Activated CD4-positive, alpha-beta T cell treated with anti-CD3 and anti-CD28 coated beads, Interleukin-2, Interleukin-6, amounts not matched to agents 100 ng/mL and 50 ng/mL, durations not matched to agents 16 hours and 8 hours (primary cell): ENCODE results near the gene LMNA.
"Not testable (repeated sequence)": the region's sequence is repeated elsewhere in the genome, so short reads cannot be mapped to it uniquely, and the experiment has no call there.

ENCODE experiments used
- DNase-seq: peaks from one replicate; pipeline ENCODE4 v3.0.0-alpha.2; 2020

The LMNA gene

DNA sequence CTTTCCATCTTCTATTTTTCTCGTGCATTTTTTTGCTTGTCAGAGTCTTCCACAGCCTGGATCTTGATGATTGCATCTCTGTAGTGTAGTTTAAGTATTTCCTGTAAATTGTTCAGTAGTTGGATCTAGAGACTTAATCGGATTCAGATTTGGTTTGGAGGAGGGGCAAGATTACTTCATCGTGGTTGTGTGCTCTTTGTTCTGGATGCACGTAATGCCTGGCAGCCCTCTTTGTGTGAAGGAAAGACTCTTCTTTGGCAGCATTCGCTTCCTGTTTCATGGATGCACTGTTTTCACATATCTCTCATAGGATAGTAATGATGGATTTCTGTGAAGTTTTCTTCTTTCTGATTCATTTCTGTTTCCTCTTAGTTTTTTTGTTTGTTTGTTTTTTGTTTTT lies 53.0 kb downstream of the LMNA start:
- no peak for DNase-seq

DNA sequence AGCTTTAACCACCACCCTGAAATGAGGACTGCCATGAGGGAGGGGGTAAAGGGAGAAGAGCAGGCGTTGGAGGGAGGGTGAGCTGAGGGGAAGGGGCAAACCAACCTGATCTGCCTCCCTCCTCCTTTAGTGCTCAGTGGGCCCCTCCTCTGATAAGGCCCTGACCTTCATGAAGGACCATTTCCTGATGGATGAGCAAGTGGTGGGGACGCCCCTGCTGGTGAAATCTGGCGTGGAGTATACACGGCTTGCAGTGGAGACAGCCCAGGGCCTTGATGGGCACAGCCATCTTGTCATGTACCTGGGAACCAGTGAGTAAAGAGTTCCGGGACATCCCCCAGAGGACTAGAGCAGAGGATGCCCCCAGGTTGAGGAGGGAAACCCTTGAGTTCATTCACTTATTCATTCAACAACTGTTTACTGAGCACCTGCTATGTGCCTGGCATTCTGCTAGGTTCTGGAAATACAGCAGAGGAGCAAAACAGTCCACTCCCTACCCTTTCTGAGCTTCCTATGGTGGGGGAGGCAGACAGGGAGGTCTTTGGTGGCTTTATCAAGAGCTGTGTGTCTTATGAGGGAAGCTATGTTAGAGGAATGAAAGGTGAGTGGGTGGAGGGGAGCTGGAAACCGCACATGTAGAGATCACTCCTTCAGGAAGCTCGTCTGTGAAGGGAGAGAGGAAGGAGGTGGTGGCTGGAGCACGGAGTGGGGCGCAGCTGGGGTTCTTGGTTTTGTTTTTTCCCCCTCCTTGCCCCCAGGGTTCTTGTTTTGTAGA lies 58.4 kb downstream of the LMNA start:
- no peak for DNase-seq

DNA sequence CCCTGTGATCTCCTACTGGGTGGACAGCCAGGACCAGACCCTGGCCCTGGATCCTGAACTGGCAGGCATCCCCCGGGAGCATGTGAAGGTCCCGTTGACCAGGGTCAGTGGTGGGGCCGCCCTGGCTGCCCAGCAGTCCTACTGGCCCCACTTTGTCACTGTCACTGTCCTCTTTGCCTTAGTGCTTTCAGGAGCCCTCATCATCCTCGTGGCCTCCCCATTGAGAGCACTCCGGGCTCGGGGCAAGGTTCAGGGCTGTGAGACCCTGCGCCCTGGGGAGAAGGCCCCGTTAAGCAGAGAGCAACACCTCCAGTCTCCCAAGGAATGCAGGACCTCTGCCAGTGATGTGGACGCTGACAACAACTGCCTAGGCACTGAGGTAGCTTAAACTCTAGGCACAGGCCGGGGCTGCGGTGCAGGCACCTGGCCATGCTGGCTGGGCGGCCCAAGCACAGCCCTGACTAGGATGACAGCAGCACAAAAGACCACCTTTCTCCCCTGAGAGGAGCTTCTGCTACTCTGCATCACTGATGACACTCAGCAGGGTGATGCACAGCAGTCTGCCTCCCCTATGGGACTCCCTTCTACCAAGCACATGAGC lies 62.2 kb downstream of the LMNA start:
- DNase-seq: no peak

DNA sequence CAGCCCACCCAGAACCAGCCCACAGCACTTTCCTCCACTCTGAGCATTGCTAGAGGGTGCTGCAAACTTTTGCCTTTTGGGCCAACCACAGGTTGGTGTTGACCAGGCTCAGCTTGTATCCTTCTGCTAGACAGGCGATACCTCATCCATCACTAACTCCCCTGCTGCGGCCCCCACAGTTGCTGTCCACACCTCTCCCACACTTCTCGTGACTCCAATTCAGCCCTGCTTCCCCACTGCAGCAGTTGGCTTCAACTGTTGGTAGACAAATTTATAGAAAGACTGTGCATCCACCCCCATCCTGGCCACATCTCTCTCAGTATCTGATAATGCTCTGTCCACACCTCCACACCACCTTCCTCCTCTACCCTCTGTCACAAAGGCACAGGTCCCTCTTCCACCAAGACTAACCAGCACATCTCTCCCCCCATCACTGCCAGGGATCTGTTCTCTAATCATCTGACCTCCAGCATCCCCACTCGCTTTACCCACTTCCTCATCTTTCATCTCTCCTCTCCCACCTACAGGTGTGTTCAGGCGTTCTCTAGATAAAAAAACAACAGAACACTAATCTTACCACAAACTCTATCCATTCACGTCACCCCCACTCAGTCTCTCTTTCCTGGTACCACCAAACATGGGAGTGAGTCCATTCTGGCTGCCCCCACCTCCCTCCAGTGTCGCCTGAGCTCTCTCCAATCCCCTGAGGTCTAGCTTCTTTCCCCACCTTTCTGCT lies 63.6 kb downstream of the LMNA start:
- no peak for DNase-seq

DNA sequence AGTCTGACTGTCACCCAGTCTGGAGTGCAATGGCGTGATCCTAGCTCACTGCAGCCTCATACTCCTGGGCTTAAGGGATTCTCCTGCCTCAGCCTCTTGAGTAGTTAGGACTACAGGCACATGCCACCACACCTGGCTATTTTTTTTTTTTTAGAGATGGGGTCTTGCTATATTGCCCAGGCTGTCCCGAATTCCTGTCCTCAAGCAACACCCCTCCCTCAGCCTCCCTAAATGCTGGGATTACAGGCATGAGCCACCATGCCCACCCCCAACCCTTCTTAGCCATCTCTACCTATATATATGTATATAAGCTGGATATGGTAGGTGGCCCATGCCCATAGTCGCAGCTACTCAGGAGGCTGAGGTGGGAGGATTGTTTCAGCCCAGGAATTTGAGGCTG lies 66.0 kb downstream of the LMNA start:
- DNase-seq: no peak

DNA sequence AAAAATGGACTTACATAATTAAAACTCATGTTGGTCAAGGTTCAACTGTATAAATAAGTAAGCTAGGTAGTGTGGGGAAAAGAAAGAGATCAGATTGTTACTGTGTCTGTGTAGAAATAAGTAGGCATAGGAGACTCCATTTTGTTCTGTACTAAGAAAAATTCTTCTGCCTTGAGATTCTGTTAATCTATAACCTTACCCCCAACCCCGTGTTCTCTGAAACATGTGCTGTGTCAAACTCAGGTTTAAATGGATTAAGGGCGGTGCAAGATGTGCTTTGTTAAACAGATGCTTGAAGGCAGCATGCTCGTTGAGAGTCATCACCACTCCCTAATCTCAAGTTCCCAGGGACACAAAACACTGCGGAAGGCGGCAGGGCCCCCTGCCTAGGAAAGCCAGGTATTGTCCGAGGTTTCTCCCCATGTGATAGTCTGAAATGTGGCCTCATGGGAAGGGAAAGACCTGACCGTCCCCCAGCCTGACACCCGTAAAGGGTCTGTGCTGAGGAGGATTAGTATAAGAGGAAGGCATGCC lies 66.9 kb downstream of the LMNA start:
- not testable (repeated sequence) for DNase-seq

DNA sequence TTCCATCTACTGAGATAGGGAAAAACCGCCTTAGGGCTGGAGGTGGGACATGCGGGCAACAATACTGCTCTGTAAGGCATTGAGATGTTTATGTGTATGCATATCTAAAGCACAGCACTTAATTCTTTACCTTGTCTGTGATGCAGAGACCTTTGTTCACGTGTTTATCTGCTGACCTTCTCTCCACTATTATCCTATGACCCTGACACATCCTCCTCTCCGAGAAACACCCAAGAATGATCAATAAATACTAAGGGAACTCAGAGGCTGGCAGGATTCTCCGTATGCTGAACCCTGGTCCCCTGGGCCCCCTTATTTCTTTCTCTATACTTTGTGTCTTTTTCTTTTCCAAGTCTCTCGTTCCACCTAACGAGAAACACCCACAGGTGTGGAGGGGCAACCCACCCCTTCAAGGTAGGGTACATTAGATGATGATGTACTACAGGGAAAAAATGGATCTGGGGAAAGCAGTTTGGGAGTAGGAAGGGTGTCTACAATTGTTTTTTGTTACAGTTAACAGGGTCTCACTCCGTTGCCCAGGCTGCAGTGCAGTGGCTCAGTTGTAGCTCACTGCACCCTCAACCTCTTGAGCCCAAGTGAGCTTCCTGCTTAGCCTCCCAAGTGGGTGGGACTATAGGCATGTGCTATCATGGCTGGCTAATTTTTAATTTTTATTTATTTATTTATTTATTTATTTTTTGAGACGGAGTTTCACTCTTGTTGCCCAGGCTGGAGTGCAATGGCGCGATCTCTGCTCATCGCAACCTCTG lies 67.7 kb downstream of the LMNA start:
- DNase-seq: not testable (repeated sequence)

DNA sequence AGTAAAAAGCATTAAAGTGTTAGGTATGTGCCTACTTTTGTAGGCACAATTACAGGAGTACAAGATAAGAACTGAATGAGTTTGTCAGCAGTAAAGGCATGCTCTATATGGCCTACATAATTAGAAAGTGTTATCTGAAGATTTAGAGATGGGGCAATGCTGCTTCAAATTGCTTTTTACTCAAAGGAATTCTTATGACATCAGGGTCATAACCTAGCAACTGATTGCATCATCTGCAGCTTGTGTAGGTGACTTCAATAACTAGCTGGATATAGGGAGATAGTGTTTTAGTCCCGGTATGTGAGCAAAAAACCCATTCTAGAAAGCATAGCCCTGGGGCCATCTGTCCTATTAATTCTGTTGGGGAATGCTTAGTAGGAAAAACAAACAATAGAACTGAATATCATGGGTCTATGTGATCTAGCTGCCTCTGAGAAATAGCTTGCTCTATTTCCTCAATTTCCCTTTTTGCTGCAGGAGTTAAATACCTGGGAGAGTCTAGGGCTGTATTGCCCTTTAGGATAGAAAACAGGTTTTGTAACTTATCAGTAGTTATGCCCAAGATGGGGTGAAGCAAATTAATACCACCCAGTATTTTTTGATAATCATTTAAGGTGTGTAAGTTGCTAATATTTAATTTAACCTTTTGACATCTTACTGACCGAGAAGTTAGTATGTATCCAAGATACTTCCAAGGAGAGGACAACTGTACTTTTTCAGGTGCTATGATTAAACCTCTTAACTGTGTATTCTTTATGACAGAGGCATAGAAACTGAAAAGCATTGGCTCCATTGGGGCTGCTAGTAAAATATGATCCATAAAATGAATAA lies 72.1 kb downstream of the LMNA start:
- not testable (repeated sequence) for DNase-seq
